GM18499 (cell line): ENCODE results near the gene CCDC40.
"Not testable (repeated sequence)": the region's sequence is repeated elsewhere in the genome, so short reads cannot be mapped to it uniquely, and the experiment has no call there.

ENCODE experiments used
- ATAC-seq: cut with Tn5 transposase; IDR thresholded peaks from one replicate; pipeline ENCODE4 v1.9.1; 2021; ENCODE audit warnings: moderate number of reproducible peaks; ENCODE audit not compliant: insufficient read depth, unreplicated experiment

CCDC40 gene, protein sequence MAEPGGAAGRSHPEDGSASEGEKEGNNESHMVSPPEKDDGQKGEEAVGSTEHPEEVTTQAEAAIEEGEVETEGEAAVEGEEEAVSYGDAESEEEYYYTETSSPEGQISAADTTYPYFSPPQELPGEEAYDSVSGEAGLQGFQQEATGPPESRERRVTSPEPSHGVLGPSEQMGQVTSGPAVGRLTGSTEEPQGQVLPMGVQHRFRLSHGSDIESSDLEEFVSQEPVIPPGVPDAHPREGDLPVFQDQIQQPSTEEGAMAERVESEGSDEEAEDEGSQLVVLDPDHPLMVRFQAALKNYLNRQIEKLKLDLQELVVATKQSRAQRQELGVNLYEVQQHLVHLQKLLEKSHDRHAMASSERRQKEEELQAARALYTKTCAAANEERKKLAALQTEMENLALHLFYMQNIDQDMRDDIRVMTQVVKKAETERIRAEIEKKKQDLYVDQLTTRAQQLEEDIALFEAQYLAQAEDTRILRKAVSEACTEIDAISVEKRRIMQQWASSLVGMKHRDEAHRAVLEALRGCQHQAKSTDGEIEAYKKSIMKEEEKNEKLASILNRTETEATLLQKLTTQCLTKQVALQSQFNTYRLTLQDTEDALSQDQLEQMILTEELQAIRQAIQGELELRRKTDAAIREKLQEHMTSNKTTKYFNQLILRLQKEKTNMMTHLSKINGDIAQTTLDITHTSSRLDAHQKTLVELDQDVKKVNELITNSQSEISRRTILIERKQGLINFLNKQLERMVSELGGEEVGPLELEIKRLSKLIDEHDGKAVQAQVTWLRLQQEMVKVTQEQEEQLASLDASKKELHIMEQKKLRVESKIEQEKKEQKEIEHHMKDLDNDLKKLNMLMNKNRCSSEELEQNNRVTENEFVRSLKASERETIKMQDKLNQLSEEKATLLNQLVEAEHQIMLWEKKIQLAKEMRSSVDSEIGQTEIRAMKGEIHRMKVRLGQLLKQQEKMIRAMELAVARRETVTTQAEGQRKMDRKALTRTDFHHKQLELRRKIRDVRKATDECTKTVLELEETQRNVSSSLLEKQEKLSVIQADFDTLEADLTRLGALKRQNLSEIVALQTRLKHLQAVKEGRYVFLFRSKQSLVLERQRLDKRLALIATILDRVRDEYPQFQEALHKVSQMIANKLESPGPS

DNA sequence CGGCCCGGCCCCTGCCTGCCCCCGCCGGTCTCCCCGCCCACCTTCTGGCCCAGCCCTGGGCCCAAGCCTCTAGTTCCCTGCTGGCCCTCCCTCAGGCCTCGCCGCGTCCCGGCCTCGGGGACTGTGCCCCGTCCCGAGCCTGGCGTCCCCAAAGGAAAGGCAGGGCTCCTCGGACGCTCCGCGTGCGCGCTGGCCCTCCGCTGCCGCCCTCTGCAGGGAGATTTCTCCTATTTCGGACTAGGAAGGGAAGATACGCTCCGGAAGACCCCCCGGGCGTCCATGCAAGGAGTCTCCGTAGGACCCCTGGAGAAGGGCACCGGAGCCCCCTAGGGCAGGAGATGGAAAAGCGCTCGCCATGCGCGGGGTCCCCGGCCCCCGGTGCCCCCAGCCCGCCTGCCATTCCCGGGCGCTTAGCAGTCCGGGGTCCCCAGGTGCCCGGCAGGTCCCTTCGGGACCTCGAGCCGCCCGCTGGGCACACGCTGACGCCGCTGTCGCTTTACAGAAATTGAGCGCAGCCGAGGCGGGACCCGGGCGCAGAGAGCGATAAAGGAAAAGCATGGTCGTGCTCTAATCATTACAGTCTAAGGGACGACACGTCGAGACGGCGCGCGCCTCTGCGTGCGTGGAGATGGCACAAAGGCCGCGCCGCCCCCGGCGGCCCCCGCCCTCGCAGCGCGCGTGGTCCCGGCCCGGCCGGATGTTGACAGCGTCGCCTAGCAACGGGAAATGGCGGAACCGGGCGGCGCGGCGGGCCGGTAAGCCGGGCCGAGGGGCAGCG lies at the start of gene CCDC40:
TSS of gene CCDC40 (plus strand) at position 706 of the 778 bp plus-strand sequence. CDS start at position 727, 21 bp downstream.
- ATAC-seq: no peak

DNA sequence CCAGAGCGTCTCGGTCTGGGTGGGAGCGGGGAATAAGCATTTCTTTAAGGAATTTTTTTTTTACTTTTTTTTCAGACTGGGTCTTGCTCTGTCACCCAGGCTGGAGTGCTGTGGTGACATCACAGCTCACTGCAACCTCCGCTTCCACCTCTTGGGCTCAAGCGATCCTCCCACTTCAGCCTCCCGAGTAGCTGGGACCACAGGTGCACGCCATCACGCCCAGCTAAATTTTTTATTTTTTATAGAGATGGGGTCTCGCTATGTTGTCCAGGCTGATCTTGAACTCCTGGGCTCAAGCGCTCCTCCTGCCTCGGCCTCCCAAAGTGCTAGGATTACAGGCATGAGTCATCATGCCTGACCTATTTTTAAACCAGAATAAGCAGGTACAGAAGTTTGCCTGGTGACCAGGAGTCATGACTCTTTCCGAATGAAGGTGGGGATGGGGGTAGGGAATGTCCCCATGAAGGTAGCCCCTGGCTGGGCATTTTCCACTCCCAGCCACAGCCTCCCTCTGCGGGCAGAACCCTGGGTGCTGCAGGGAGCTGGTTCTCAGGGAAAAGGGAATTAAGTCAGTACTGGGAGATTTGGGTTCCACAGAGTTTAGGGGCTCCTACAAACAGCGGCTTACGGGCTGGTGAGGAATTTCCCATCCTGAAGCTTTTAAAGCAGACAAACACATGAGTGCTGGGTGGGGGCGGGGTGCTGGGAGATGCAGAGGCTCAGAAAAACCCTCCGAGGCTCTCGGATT lies 49.1 kb upstream of the CCDC40 start:
- no peak for ATAC-seq

DNA sequence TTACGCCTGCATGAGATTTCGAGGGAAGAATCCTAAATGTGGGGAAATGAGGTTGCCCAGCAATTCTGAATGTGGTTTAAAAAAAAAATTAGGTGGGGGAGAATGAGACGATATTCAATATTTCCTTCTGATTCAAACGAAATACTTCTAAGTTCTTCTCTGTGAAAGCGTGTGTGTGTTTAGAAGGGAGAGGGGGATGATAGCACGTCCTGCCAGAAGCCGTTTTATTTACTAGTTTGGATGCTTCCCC lies 48.6 kb upstream of the CCDC40 start:
- no peak for ATAC-seq

DNA sequence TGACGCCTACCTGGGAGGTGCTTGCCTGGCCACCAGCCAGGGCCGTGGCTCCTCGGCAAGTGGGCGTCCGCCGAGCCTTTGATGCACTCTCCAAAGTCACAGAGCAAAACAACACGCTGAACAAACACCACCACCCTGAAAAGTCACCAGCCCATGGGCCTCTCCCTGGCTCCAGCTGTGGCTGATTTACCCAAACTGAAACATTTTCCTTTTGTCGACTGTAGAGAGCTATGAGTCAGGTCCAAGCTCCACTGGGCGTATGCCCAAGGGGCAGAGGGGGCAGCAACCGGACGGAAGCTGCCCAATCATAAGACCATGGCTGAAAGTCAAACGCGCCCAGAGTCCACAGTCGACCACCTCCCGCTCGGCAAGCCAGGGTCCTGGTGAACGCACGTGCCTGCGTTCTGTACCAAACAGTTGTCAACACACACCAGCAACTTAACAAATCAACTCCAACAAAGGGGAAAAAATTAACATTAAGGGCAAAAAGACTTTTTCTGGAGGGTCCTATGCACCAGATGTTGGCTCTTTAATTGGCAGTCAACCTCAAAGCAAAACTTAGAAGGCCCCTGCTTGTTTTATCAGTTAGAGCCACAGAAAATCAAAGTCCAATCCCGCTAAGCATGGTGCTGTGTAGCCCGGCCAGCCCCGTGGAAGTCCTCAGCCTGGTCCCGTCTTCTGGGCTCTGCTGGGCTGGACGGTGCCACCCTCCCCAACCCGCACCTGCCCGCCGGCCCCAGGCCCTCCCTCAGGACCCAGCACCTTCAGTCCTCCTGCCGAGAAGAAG lies 48.1 kb upstream of the CCDC40 start:
- ATAC-seq: no peak

DNA sequence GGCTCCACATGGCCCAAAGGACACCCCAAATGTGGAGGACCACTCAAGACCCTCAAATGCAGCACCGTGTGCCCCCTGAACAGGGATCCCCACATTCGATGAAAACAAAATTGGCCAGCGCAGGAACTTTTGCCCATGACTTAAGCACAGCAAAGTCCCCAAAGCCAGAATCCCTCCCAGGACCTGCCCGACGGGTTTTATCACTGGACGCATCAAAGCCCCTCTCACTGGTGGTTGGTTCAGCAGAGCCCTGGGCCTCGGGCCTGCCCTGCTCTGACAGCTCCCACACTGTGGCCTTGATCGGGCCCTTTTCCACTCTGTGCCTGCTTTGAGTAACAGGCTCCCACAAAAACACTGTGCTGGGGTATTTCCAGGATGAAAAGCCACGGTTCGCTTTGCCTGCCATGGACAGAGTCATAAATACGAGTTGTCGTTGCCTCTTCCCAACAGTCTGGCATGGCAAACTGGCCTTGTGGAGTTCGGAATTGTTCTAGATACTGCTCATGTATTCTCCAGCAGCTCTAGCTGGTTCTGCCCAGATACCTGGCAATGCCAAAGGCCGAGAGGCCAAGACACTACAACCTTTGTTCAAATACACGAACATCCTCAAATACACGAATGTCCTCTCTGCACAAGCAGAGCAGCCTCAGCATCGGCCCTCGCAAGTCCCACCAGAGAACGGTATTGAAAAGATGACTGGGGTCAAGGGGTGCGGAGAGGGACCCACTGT lies 47.2 kb upstream of the CCDC40 start:
- ATAC-seq: no peak

DNA sequence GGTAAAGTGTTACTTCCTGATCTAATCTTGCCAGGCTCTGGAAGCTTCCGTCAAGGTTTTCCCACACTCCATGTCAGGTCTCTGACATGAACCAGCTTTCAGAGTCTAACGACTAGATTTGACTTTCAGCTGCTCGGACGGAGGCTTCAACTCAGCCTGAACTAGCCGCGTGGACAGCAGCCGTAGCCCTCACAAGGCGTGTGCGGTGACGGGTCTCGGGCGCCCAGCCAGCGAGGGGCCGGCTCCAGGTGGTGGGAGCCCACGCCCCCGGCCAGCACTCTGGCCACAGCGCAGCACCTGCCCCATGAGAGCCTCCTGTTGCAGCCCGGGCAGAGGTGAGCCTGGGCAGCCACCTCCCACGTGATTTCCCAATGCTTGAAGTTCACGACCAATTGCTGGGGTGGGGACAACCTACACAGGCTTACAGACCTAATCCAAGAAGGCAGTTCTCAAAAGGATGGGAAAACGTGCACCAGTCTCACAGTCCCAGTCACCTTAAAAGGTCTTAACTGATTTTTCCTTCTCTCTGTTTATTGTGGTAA lies 46.3 kb upstream of the CCDC40 start:
- ATAC-seq: no peak

DNA sequence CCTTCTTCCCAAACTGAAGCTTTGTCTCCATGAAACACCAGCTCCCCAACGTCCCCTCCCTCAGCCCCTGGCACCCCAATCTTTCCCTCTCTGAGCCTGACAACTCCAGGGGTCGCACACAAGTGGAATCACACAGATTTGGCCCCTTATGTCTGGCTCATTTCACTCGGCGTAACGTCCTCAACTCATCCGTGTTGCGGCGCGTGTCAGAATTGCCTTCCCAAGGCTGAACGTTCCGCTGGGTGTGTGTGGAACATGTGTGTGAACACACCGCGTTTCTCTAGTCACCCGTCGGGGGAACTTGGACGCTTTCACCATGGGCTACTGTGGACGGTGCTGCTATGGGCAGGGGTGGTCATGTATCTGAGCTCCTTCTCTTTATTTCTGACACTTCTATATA lies 45.7 kb upstream of the CCDC40 start:
- ATAC-seq: no peak

DNA sequence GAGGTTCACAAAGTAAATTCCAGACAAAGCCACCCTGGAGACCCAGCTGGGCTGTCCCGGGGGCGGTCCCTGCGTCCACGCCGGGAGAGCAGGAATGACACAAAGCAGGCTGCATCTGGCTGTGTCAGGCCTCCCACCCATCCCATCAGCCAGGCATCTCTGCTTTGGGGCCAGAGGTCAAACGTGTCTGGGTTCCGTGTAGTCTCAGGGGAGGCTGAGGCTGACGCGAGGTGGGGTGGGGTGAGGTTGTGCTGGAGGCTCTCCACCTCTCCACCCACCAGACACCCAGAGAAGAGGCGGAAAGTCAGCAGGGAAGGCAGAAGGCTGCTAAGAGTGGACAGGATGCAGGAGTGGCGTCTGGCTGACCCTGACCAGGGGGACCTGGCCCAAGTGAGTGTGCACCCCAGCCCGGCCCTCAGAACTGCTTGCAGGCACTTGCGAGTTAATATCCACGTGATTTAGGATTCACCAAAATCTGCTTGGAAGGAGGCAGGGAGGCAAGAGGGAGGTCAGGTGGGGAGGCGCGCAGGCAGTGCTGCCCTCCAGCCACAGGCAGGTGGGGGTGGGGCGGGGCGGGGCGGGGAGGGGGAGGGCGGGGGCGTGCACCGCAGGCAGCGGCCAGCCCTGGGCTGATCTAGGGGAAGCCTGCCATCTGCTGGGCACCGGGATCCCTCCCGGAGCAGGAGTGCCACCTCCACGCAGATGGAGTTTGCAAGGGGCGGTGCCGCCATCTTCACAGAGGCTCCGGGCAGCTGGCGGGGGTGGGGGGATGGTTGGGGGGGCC lies 45.1 kb upstream of the CCDC40 start:
- no peak for ATAC-seq

DNA sequence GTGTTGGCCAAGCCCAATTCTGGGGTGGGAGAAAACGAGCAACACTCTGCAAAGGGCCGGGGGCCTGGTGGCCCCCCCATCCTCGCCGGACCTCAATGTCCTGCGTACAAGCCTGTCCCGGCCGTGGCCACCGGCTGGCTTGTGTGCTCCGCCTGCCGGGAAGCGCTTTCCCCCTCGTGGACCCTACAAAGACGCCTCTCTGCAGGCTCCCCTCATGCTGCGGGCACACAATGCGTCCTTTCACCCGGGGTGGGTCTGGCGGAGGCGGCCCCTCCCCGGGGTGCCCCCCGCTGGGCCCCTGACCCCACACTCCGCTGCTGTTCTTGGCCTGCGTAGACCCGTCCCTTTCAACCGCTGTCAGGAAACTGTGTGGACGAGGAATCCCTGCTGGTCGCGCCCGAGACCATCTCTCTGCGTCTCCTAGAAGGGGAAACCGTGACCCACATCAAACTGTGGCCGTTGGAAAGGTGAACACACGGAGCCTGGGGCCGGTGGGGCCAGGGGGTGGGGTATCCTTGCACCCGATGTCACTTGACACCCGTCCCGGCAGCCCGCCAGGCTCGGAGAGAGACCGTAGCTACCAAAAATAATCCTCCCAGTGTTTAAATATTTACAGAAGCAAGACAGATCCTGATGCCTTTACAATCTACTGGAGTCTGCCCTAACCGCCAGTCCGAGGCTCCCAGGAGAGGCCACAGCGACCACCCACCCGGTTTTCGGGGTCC lies 44.4 kb upstream of the CCDC40 start:
- no peak for ATAC-seq

DNA sequence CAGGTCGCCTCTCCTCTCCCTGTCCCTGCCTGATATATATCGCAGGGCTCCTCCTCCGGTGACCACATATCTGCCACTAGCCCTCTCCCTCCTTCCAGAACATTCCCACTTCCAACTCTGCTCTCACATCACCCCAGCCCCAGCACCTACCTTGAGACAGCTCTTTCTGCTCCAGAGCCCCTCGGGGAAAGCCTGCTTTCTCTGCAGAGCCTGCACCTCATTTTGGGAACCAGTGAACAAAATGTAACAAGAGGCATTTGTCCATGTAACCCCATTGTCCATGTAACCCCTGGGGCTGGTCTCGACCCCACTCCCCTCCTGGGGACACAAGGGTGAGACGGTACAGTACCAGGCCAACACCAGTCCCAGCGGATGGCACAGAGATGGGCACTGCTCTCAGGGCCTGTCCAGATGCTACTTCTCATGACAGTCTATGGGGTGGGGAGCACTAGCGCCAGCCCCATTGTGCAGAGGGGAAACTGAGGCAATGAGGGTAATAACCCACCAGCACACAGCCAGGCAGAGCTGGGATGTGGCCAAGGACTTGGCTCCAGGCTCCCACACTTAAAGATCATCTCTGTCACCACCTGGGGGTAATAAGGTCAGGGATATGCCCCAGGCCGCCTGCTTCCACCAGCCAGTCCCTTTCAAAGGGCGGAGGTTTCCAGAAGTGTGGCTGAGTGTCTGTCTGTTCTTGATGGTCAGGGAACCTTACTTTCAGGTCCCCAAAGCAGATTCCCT lies 43.6 kb upstream of the CCDC40 start:
- no peak for ATAC-seq

DNA sequence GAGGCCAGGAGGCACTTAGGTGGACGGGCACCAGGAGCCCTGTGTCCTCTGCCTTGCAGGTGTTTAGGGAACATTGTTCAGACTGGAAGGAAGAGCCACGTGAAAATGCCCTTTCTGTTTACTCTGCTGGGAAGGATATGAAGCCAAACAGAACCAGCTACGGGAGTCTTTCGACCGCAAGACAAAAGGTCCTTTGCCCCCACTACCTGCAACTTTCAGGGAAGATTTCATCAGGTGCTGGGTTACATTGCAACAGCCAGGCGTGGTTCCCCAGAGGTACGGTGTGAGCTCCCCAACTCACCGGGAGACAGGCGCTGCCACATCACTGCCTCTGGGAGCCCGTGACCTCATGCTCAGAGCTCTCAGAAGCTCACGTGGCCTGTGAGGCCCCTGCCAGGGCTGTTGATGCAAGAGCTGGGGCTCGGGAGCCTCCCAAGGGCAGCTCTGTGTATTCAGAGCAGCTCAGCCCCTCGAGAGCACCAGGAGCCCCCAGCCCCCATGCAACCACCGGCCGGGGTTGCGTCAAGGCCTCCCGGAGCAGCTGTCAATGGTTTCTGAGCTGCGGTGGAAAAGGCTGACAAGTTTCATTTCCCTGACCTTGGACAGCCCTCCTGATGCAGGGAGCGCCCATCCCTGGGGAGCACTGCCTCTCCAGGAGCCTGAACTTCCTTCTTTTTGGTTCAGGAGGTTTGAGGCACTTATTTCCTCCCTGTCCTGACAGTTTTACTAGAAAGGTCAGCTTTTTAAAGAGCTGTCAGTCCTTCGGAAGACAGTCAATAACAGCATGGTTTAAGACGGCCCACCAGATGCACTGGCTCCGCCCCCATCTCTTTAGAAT lies 42.8 kb upstream of the CCDC40 start:
- ATAC-seq: no peak

DNA sequence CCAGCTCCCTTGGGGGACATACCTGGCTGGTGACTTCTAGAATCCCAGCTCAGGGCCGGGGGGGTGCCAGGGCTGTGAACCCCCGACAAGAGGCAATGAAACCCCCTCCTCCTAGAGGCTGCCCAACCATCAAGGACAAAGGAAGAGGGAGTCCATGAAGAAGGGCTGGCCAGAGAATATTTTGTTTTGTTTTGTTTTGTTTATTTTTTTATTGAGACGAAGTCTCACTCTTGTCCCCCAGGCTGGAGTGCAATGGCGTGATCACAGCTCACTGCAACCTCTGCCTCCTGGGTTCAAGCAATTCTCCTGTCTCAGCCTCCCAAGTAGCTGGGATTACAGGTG lies 42.2 kb upstream of the CCDC40 start:
- ATAC-seq: not testable (repeated sequence)

DNA sequence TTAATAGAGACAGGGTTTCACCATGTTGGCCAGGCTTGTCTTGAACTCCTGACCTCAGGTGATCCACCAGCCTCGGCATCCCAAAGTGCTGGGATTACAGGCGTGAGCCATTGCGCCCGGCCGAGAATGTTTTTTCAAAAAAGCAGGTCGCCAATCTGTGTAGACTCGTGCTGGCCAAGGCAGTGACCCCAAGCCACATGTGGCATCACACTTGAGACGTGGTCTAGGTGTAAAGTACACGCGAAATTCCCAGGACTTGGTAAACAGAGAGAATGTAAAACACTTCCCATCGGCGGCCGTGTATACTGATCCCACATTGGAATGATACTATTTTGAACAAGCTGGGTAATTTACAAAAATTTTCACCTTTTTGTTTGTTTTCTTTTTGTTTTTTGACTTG lies 41.8 kb upstream of the CCDC40 start:
- ATAC-seq: no peak

DNA sequence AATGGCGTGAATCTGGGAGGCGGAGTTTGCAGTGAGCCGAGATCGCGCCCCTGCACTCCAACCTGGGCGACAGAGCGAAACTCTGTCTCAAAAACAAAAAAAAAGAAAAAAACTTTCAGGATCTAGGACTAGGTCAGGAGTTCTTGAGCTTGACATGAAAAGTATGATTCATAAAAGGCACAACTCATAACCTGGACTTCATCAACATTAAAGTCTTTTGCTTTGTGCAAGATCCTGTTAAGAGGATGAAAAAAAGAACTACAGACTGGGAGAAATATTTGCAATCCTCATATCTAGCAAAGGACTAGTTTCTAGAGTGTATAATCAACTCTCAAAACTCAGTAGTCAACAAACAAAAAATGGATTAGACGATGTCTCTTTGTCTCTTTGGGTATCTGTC lies 40.7 kb upstream of the CCDC40 start:
- ATAC-seq: no peak

DNA sequence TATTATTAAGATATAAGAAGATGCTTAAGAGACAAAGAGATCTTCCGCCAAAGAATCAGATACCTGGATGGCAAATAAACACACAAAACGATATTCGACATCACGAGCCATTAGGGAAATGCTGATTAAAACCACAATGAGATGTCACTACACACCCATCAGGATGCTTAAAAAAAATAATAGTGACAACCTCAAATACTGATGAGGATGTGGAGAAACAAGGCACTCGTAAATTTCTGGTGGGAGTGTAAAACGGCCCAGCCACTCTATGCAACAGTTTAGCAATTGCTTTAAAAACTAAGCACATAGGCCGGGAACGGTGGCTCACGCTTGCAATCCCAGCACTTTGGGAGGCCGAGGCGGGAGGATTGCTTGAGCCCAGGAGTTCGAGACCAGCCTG lies 40.2 kb upstream of the CCDC40 start:
- no peak for ATAC-seq
